ENCODE data around the gene DDIT3.

Gene DDIT3

DNA sequence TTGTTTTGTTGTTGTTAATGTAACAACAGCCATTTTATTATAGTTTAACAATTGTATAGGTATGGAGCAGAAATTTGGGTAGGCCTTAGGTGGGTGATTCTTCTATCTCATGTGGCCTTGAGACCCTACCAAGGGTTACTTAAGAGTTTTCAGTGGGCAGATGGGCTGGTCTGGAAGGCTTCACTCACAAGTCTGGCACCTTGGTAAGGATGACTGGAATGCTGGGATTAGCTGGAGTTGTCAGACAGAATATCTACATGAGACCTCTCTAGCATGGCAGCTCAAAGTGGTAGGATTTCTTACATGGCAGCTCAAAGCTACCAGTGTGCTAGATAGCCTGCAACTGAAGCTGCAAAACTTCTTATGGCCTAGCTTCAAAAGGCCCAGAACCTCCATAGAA is 34.6 kb downstream of the DDIT3 start:
- no peak for DNase-seq (ENCODE audit: low spot score)

DNA sequence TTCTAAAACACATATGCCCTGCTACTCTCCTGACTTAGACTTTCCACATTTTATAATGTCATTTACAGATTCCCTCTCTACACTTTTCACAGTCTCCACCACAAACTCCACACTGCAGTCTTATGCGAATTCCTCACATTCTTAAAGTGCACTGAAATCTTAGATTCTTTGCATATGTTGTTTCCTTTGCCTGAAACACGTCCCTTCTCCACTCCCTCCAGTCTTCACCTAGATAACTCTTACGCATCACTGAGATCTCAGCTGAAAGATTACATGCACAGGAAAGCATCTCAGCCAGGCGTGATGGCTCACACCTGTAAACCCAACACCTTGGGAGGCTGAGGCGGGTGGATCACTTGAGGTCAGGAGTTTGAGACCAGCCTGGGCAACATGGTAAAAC is 36.8 kb downstream of the DDIT3 start:
- DNase-seq (ENCODE audit: low spot score) = no peak

DNA sequence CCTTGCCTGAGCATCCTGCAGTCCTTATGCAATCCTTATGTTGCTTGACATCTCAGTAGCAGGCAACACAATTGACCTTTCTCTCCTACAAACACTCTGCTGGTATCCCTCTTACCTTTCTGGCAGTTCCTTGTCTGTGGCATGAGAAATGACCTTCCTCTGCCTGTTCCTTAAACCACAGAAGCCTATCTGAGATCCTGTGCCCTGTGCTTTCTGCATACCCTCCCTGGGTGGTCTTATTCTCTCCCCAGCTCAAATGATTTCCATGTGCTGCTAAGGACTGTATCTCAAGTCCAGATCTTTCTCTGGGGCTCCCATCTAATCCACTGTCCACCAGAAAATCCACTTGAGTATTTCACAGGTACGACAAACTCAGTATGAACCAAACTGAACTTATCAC is 38.6 kb downstream of the DDIT3 start:
- DNase-seq (ENCODE audit: low spot score) = no peak

DNA sequence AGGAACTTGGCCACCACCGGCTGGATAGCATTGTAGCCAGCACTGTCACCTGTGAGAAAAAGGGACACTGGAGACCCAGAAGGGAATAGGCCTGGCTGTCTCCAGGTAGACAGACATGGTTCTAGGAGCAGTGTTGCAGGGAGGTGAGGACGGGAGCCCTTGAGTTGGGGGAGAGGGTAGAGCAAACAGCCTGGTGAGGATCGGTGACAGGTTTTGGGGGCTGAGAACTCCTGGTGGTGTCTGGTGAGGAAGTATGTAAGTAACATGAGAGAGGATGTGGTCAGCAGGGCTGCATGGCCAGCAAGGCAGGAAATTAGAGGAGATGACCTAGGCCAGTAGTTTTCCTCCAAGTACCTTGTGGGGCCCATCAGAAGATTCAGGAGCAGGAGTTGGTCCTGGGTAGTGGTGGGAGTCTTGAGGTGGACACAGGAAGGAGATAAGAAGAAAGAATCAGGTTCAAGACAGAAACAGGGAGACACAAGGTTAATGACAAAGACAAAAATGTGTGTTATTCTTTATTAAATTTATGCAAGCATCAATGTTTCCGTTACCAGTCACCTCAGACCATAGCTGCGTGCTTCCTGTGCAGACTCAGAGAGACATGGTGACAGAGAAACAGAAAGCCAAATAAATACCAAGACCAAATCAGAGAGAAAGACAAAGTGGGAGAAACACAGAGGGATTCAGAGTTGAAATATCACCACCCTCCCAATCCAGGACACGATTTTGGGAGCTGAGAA is 40.8 kb downstream of the DDIT3 start, which contains the start of gene ARHGAP9:
Gene ARHGAP9 (minus strand): TSS at position 491 of the 740 bp plus-strand sequence. CDS start 460 bp downstream, at position 31.
- DNase-seq (ENCODE audit: low spot score) = no peak

GRCh38 chr12:57479043-57479375 is 41.3 kb downstream of the DDIT3 start:
- no peak for DNase-seq (ENCODE audit: low spot score)

DNA sequence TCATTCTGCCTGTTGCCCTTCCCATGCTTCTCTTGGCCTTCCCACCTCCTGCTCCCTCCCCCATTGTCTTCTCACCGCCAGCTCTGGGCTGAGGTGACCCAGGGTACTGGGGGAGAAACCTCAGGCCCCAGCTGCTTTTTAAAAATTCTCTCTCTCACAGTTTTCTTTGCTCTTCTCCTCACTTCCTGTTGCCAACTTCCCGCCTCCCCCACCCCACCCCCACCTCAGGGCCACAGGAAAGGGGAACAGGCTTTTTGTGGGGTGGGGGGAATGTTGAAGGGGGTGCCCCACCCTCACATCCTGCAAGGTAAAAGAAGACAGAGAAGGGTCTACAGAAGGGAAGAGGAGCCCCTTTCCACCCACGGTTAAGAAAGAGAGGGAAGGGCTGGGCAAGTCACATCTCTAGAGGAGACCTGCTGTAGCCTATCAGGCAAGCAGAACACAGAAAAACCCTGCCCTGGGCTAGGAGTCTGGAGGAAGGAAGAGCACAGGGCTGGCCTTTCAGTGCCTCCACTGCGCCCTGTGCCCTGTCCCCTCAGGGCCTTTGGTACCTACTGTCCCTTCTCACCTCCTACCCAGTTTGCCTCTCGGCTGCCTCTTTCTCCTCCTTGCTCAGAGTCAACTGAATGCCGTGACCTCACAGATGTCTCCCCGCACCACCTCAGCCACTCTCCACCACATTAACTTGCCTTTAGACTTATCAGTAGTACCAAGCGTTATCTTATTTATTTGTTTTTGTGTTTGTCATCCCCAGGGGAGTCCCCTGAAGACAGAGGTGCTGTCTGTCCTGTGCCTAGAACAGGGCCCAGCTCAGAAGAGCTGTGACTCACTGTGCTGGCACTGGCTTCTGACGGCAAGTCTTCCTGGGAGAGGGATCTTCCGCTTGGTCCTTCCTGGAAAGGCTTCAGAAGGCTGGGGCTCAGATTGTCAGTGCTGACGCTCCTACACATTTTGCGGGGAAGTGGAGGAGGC is 42.3 kb downstream of the DDIT3 start:
- DNase-seq (ENCODE audit: low spot score) = no peak

DNA sequence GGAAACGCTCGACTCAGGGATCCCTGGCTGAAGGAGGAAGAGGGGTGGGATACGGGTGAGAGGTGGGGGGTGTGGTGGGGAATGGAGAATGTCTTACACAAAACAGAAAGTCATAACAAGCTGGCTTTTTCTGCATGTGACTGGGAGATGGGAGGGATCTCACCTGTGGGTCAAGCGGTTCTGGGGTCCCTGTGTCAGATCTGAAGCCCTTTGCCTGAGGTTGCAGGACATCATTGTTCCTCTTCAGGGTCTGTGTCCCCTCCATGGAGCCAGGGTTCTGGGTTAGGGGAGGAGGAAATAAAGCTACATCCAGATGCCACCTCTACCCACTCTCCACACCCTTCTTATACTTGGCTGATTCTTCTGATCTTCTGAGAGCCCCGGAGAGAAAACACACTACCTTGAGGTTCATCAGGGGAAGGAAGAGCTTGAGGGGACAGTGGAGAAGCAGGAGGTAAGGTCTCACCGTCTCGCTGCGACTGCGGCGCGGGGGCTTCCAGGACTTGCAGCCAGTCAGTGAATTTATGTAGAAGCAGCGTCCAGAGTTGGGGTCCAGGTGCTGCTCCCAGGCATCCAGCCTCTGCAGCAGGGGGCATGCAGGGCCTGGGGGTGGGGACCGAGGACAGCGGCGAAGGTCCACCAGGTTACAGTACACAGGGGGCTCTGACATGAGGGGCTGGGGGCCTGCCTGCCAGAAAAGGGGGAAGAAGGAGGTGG is 43.2 kb downstream of the DDIT3 start:
- no peak for DNase-seq (ENCODE audit: low spot score)

DNA sequence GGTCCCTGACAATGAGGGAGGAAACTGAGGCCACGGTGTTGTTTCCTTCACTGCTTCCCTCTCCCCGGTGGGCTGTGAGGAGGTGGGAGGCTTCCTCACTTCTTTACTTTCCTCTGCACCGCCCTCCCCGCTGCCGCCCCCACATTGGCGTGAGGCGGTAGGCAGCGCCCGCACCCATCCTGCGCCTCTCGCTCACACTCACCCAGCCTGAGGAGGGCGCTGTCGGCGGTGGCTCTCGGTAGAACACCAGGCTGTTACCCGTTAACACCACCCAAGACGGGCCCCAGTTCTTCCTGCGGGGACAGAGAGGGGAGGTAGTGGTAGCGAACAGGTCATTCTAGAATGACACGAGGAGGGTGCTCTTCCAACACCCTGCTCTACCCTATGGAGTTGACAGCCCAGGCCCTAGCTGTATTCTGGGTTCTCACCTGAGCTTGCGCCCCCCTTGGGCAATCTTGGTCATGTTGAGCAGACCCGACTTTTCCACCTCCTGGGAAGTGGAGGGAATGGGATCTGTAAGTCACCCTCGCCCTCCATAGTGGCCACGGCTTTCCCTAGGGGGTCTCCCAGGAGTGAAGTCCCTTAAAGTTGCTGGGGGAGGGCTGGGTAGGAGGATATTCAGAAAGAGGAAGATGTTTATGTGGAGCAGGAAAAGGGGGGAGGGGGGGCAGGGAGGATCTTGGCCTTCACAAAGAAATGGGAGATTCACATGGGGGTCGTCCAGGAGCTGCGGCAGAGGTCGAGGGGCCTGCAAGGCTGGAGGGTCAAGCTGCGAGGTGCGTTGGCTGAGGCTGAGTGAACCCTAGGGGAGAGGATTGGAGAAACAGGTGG is 43.9 kb downstream of the DDIT3 start:
- no peak for DNase-seq (ENCODE audit: low spot score)

- no peak for DNase-seq (ENCODE audit: low spot score)
Observed at GRCh38 chr12:57475271-57476161, 44.8 kb downstream of the DDIT3 start.

GRCh38 chr12:57474862-57475261 is 45.5 kb downstream of the DDIT3 start:
- no peak for DNase-seq (ENCODE audit: low spot score)

GRCh38 chr12:57474430-57474829 is 45.9 kb downstream of the DDIT3 start:
- no peak for DNase-seq (ENCODE audit: low spot score)

GRCh38 chr12:57473886-57474285 is 46.4 kb downstream of the DDIT3 start:
- no peak for DNase-seq (ENCODE audit: low spot score)

- no peak for DNase-seq (ENCODE audit: low spot score)
Observed at GRCh38 chr12:57473392-57473791, 46.9 kb downstream of the DDIT3 start.

DNA sequence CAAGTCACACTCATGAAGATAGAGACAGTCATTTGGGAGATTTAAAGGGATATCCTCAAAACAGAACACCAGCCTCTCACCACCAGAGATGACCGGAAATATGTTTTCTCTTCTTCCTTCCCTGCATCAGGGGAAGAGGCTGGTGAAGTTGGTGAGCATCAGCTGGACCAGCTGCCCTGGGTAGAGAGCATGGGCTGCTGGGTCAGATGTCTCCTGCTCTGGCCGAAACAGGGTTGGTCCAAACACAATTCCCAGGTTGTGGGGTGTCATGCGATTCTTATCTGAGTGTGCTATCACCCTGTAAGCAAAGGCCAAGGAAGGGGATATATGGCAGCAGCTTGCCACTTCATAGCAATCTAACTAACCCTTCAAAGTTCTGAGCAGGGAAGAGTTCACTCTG is 47.9 kb downstream of the DDIT3 start:
- no peak for DNase-seq (ENCODE audit: low spot score)

DNA sequence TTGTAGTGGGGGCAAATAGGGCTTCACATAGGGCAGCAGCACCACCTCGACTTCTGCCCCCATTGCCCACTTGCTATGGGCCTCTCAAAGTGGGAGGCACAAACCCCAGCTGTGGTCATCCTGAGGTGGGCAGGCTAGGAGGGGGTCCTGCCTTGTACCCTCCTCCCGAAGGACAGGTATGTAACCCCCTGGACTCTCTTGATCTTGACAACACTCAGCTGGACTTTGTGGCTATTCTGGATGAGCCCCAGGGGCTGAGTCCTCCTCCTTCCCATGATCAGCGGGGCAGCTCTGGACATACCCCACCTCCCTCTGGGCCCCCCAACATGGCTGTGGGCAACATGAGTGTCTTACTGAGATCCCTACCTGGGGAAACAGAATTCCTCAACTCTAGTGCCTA is 48.7 kb downstream of the DDIT3 start:
- DNase-seq (ENCODE audit: low spot score) = no peak

- no peak for DNase-seq (ENCODE audit: low spot score)
Observed at GRCh38 chr12:57470970-57471656, 49.2 kb downstream of the DDIT3 start.

GRCh38 chr12:57470286-57470969 is 49.9 kb downstream of the DDIT3 start:
- no peak for DNase-seq (ENCODE audit: low spot score)

- DNase-seq (ENCODE audit: low spot score) = no peak
Observed at GRCh38 chr12:57469296-57470164, 50.8 kb downstream of the DDIT3 start.

Data from RKO (cell line).